K562 (cell line): ENCODE measurements around the gene SFT2D2. TPM values are rescaled to one million over a fixed set of nuclear protein-coding genes. Genes with fewer than 3 reads are reported as not detected.

Experiments
- CREM ChIP-seq: IDR thresholded peaks from 2 replicates; pipeline ENCODE4 v1.6.1; 2014; ENCODE audit warnings: antibody characterized with exemption, low read depth
- FOXJ2 ChIP-seq: fragments of 200-800 bp; sonication (Bioruptor generic); IDR thresholded peaks from 2 replicates; pipeline ENCODE4 v1.6.1; 2016; ENCODE audit warnings: missing genetic modification characterization, missing compliant biosample characterization
- GATA2 ChIP-seq: sonication (generic); formaldehyde crosslinking; IDR thresholded peaks from 2 replicates; pipeline ENCODE4 v1.4.0; 2020; ENCODE audit warnings: mild to moderate bottlenecking, missing genetic modification reagents
- NFATC3 ChIP-seq: fragments of 450-650 bp; IDR thresholded peaks from 2 replicates; pipeline ENCODE4 v1.6.1; 2017; ENCODE audit warnings: mild to moderate bottlenecking
- PATZ1 ChIP-seq: fragments of 250-450 bp; sonication (Bioruptor Pico); IDR thresholded peaks from 2 replicates; pipeline ENCODE4 v1.5.0; 2020; ENCODE audit warnings: mild to moderate bottlenecking, borderline replicate concordance
- PCBP1 ChIP-seq: fragments of 200-400 bp; formaldehyde crosslinking; IDR thresholded peaks from 2 replicates; pipeline ENCODE4 v1.6.1; 2018; ENCODE audit warnings: mild to moderate bottlenecking, low read depth, low read length; ENCODE audit not compliant: poor library complexity, severe bottlenecking
- RBM15 ChIP-seq: fragments of 200-400 bp; formaldehyde crosslinking; IDR thresholded peaks from 2 replicates; pipeline ENCODE4 v1.6.1; 2018; ENCODE audit warnings: mild to moderate bottlenecking, low read length, moderate library complexity; ENCODE audit not compliant: insufficient read depth
- RNF219 ChIP-seq: fragments of 250-450 bp; sonication (Bioruptor Pico); IDR thresholded peaks from 2 replicates; pipeline ENCODE4 v1.5.0; 2022; ENCODE audit warnings: mild to moderate bottlenecking
- SMARCB1 ChIP-seq: IDR thresholded peaks from 2 replicates; pipeline ENCODE4 v1.6.1; 2011; ENCODE audit warnings: improper control_type of control experiment, low read depth; ENCODE audit not compliant: insufficient read length
- TCFL5 ChIP-seq: fragments of 250-450 bp; sonication (Bioruptor Pico); conservative IDR thresholded peaks from 2 replicates; pipeline ENCODE4 v1.6.1; 2021; ENCODE audit warnings: mild to moderate bottlenecking, moderate library complexity, matching md5 sums
- ZBED1 ChIP-seq: IDR thresholded peaks from 2 replicates; pipeline ENCODE4 v1.6.1; 2014
- ZNF318 ChIP-seq, 2 experiments: fragments of 450-650 bp; IDR thresholded peaks; 2 replicates each; pipeline ENCODE4 v1.6.1; 2016; ENCODE audit warnings: mild to moderate bottlenecking in 2 of 2, borderline replicate concordance in 1 of 2, low read depth in 1 of 2, moderate library complexity in 1 of 2
- polyA plus RNA-seq, 8 experiments: library from polyadenylated mRNA; depleted of rRNA in 4 of 8; stranded (reverse) in 5 of 8; unstranded in 3 of 8; fragments of >200 nt; fragmentation: Nextera tagmentation in 2 of 8; fragmentation: Illumina TruSeq in 1 of 8; extraction: Ambion mirVana in 2 of 8; extraction: Trizol in 1 of 8; gene quantifications; 2 replicates each; pipeline versions ENCODE4 v1.2.1 to v1.2.3, GENCODE V29; 2011 to 2014; ENCODE audit warnings: inconsistent platforms in 1 of 8, missing spikeins in 1 of 8
- total RNA-seq, 7 experiments: library from RNA; depleted of rRNA in 6 of 7; stranded (reverse); fragments of >200 nt in 6 of 7; fragmentation: Illumina TruSeq in 2 of 7; extraction: Trizol in 2 of 7; gene quantifications; 2 replicates each; pipeline versions ENCODE4 v1.2.1 to v1.2.3, GENCODE V29; 2011 to 2021; ENCODE audit warnings: low replicate concordance in 1 of 7
- TF ChIP-seq, protein P1 (sequence below): fragments of 200-800 bp; sonication (Bioruptor generic); IDR thresholded peaks from 2 replicates; pipeline ENCODE4 v1.6.1; 2017; ENCODE audit warnings: missing genetic modification characterization, missing compliant biosample characterization

SFT2D2 gene
- total and polyA plus RNA-seq, 9 of the 15 experiments (the other 6 are each of a cell fraction or from before 2014, with no cell fraction given), result 3.4 to 50.1 (median 21.6) TPM

DNA sequence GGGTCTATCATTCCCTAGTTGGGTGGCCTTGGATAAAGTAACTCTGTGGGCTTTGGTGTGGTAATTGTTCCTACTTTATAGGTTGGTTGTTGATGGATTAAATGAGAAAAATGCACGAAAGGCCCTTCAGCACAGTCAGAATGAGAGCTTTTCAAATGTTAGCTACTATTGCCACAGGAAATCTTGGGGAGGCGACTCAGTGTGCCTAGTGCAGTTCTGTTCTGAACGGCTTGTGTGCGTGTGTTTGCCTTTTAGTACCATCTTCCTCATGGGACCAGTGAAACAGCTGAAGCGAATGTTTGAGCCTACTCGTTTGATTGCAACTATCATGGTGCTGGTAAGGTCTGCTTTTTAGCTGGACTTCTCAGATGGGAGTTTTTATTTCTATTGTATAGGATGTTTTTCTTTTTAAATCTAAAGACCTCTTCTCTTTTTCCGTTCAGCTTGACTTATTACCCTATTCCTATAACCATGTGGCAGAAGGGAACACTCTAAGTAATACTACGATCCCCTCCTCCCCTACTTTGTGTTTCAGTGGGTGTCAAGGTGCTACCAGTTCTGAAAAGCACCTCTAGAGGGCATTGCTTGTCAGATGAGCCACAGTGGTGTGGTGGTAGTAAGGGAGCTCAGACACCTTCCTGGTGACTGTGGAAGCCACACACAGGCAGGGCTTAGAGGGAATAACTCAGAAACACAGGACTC, 9.2 kb downstream of the SFT2D2 start (continued):
- TF ChIP-seq ZNF318 (IDR thresholded peaks at IDR 0.05; ENCODE audit: borderline replicate concordance in 1 of 2, low read depth in 1 of 2), result no peak
- TF ChIP-seq NFATC3, result no peak
- 0 out of 2 replicates have a peak, but pooled peaks have one; percentile 41 for TF ChIP-seq CREM
- no peak for TF ChIP-seq TCFL5 (CRISPR knock-in tag)
- TF ChIP-seq GATA2 (CRISPR knock-in tag), result no peak; the same call in 1 of the 2 replicates
- TF ChIP-seq PATZ1, result no peak
- no peak for TF ChIP-seq SMARCB1
- TF ChIP-seq RNF219 (CRISPR knock-in tag), result no peak
- no peak for TF ChIP-seq ZBED1
- TF ChIP-seq RBM15, result no peak
- TF ChIP-seq FOXJ2 (tag), result no peak
- no peak for TF ChIP-seq PCBP1
- TF ChIP-seq, protein P1, sequence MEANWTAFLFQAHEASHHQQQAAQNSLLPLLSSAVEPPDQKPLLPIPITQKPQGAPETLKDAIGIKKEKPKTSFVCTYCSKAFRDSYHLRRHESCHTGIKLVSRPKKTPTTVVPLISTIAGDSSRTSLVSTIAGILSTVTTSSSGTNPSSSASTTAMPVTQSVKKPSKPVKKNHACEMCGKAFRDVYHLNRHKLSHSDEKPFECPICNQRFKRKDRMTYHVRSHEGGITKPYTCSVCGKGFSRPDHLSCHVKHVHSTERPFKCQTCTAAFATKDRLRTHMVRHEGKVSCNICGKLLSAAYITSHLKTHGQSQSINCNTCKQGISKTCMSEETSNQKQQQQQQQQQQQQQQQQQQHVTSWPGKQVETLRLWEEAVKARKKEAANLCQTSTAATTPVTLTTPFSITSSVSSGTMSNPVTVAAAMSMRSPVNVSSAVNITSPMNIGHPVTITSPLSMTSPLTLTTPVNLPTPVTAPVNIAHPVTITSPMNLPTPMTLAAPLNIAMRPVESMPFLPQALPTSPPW (CRISPR knock-in tag), result 0 out of 2 replicates have a peak, but pooled peaks have one; percentile 19
